ENCODE measurements around the gene KRTAP4-8. TPM values are rescaled to one million over a fixed set of nuclear protein-coding genes. Genes with fewer than 3 reads are reported as not detected.

The KRTAP4-8 gene
- total RNA-seq, 3 donors from 2014 or later: not detected

DNA sequence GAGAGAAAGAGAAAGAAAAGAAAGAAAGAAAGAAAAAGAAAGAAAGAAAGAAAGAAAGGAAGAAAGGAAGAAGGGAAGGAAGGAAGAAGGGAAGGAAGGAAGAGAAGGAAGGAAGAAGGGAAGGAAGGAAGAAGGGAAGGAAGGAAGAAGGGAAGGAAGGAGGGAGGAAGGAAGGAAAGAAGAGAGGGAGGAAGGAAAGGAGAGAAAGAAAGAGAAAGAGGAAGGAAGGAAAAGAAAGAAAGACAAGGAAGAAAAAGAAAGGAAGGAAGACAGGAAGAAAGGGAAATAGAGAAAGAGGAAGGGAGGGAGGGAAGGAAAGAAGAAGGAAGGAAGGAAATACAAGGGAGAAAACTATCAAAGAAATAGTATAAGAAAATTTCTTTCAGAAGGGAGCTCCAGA, 21.2 kb downstream of the KRTAP4-8 start:
- no peaks in the 10 kb centered on the region for H3K36me3 ChIP-seq
- H3K27ac ChIP-seq: no peak overlapping the region
- TF ChIP-seq, protein P1, sequence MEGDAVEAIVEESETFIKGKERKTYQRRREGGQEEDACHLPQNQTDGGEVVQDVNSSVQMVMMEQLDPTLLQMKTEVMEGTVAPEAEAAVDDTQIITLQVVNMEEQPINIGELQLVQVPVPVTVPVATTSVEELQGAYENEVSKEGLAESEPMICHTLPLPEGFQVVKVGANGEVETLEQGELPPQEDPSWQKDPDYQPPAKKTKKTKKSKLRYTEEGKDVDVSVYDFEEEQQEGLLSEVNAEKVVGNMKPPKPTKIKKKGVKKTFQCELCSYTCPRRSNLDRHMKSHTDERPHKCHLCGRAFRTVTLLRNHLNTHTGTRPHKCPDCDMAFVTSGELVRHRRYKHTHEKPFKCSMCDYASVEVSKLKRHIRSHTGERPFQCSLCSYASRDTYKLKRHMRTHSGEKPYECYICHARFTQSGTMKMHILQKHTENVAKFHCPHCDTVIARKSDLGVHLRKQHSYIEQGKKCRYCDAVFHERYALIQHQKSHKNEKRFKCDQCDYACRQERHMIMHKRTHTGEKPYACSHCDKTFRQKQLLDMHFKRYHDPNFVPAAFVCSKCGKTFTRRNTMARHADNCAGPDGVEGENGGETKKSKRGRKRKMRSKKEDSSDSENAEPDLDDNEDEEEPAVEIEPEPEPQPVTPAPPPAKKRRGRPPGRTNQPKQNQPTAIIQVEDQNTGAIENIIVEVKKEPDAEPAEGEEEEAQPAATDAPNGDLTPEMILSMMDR (IDR thresholded peaks at IDR 0.05): no peak
- no peak for TF ChIP-seq POLR2A (IDR thresholded peaks at IDR 0.05)
- TF ChIP-seq POLR2AphosphoS5 (IDR thresholded peaks at IDR 0.05): no peak
- H3K4me3 ChIP-seq: no peak overlapping the region
- no peaks in the 10 kb centered on the region for H3K27me3 ChIP-seq
- H3K4me1 ChIP-seq: no peaks in the 10 kb centered on the region
- intact Hi-C loops (cut with DNase I; ENCODE audit: low total_unique reads): no loop called here
- H3K9me3 ChIP-seq: no peaks in the 10 kb centered on the region
- no peak for DNase-seq (ENCODE audit: low spot score in 2 of 2)

DNA sequence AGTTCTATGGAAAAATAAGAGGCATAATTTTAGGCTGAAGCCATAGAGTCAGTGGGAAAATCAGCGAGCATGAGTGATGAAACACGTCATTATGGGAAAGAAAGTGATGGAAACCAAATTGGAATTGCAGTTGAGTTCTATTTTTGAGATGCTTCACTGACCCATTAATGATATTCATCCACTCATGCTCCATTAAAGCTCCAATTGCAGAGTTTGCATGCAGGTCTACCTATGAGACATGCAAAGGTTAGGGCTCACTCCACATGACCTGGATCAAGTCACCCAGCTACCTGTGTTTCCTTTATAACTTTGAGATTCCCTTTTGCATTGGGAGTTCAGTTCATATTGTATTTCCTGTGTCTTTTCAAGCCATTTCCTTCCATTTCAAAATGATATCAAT, 24.3 kb downstream of the KRTAP4-8 start:
- Histone ChIP-seq H3K27me3 (no peaks in the 10 kb centered on the region), H3K36me3 (no peaks in the 10 kb centered on the region), H3K27ac (no peak overlapping the region), H3K4me1 (no peaks in the 10 kb centered on the region), H3K9me3 (no peaks in the 10 kb centered on the region), H3K4me3 (no peak overlapping the region)
- intact Hi-C loops (cut with DNase I; ENCODE audit: low total_unique reads): no loop called here
- TF ChIP-seq POLR2A (IDR thresholded peaks at IDR 0.05) (no peak), POLR2AphosphoS5 (IDR thresholded peaks at IDR 0.05) (no peak)
- TF ChIP-seq, protein P1 (IDR thresholded peaks at IDR 0.05): no peak
- DNase-seq (ENCODE audit: low spot score in 2 of 2): no peak

DNA sequence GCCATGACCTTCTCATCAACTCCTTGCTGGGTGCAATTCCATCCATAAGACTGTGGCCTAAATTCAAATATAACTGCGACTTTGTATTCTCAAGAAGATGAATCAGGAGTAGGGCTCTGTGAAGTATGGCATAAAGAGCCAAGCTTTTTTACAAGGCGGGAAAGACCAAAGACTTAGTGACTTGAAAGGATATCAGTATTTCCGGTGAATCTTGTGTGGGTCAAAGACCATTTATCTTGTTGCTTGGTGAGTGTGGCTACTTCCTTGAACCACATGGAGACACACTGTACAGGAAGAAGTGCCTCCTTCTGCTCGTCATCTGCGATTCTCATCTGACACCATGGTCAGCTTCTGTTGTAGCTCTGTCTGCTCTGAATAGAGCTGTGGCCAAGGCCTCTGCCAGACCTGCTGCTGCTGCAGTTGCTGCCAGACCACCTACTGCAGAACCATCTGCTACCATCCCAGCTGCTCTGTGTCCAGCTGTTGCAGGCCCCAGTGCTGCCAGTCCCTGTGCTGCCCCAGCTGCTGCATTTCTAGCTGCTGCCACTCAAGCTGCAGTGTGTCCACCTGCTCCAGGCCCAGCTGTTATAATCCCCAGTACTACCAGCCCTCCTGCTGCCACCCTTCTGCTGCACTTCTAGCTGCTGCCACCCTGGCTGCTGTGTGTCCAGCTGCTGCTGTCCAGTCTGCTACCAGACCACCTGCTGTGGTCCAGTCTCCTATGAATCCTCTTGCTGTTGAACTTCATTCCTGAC, 26.2 kb downstream of the KRTAP4-8 start:
- no peaks in the 10 kb centered on the region for H3K27me3 ChIP-seq
- H3K4me3 ChIP-seq: no peak overlapping the region
- no peaks in the 10 kb centered on the region for H3K36me3 ChIP-seq
- intact Hi-C loops (cut with DNase I; ENCODE audit: low total_unique reads): no loop called here
- TF ChIP-seq POLR2AphosphoS5 (IDR thresholded peaks at IDR 0.05) (no peak), POLR2A (IDR thresholded peaks at IDR 0.05) (no peak)
- TF ChIP-seq, protein P1 (IDR thresholded peaks at IDR 0.05): no peak
- H3K27ac ChIP-seq: no peak overlapping the region
- H3K9me3 ChIP-seq: no peaks in the 10 kb centered on the region
- no peak for DNase-seq (ENCODE audit: low spot score in 2 of 2)
- H3K4me1 ChIP-seq: no peaks in the 10 kb centered on the region

DNA sequence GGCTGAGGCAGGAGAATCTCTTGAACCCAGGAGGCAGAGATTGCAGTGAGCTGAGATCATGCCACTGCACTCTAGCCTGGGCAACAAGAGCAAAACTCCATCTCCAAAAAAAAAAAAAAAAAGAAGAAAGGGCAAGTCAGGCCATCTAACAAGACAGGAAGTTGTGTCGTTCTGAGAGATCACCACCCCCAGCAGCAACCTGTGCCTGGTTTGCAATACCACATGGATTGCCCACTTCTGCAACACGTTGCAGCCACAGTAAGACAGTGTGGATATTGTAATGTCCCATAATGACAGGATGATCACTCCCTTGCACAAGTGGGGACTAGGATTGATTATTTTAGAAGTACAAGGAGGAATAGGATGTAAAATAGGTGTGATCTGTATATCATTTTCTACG, 28.9 kb downstream of the KRTAP4-8 start:
- intact Hi-C loops (cut with DNase I; ENCODE audit: low total_unique reads): no loop called here
- DNase-seq (ENCODE audit: low spot score in 2 of 2): no peak
- Histone ChIP-seq H3K4me1 (no peaks in the 10 kb centered on the region), H3K36me3 (no peaks in the 10 kb centered on the region), H3K27ac (no peak overlapping the region), H3K27me3 (no peaks in the 10 kb centered on the region), H3K4me3 (no peak overlapping the region), H3K9me3 (no peaks in the 10 kb centered on the region)
- TF ChIP-seq POLR2AphosphoS5 (IDR thresholded peaks at IDR 0.05): no peak
- TF ChIP-seq, protein P1 (IDR thresholded peaks at IDR 0.05): no peak
- TF ChIP-seq POLR2A (IDR thresholded peaks at IDR 0.05): no peak

DNA sequence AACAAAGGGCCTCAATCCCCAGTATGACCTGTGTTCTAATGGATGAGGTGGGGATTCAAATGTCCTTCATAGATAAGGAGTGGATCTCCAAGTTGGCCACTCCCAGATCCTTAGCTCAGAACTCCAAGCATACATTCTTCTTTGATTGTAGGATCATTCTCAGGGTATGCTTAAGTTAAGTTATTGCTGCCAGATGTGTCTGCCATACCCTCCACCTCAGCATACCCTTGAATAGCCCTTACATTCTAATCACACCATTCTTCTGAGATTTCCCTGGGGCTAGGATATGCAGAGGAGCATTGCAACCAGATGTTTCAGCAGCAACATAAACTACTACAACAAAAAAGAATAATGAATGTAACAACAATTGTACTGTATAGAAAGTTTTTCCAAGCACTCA, 30.7 kb downstream of the KRTAP4-8 start:
- no peak overlapping the region for H3K4me3 ChIP-seq
- no peak for DNase-seq (ENCODE audit: low spot score in 2 of 2)
- intact Hi-C loops (cut with DNase I; ENCODE audit: low total_unique reads): no loop called here
- no peak overlapping the region for H3K27ac ChIP-seq
- no peaks in the 10 kb centered on the region for H3K9me3 ChIP-seq
- H3K36me3 ChIP-seq: no peaks in the 10 kb centered on the region
- H3K4me1 ChIP-seq: no peaks in the 10 kb centered on the region
- no peaks in the 10 kb centered on the region for H3K27me3 ChIP-seq
- TF ChIP-seq, protein P1 (IDR thresholded peaks at IDR 0.05): no peak
- TF ChIP-seq POLR2AphosphoS5 (IDR thresholded peaks at IDR 0.05): no peak
